Neuronal stem cell (in vitro differentiated cells): ENCODE measurements around the gene LRMDA.
"Not testable (repeated sequence)": the region's sequence is repeated elsewhere in the genome, so short reads cannot be mapped to it uniquely, and the experiment has no call there.

Experiments used
- DNase-seq: peaks from one replicate; pipeline ENCODE4 v3.0.0-alpha.2; 2013; ENCODE audit warnings: low spot score
- H2AFZ ChIP-seq: one replicate; pipeline ENCODE4 v1.6.1; 2013; ENCODE audit warnings: mild to moderate bottlenecking, low read length, inconsistent platforms
- H2AK5ac ChIP-seq: 2 replicates; pipeline ENCODE4 v1.6.1; 2013; ENCODE audit warnings: low read depth, mild to moderate bottlenecking, inconsistent platforms, low read length, moderate library complexity, mixed read lengths
- H2BK120ac ChIP-seq: 2 replicates; pipeline ENCODE4 v1.6.1; 2013; ENCODE audit warnings: low read depth, mild to moderate bottlenecking, inconsistent platforms, low read length, moderate library complexity, mixed read lengths
- H2BK12ac ChIP-seq: one replicate; pipeline ENCODE4 v1.6.1; 2013; ENCODE audit warnings: low read length, inconsistent platforms
- H2BK15ac ChIP-seq: 2 replicates; pipeline ENCODE4 v1.6.1; 2013; ENCODE audit warnings: mild to moderate bottlenecking, low read length, inconsistent platforms, mixed read lengths
- H2BK5ac ChIP-seq: one replicate; pipeline ENCODE4 v1.6.1; 2013; ENCODE audit warnings: inconsistent platforms, mild to moderate bottlenecking, low read length, moderate library complexity
- H3K14ac ChIP-seq: one replicate; pipeline ENCODE4 v1.6.1; 2013; ENCODE audit warnings: low read length, inconsistent platforms
- H3K18ac ChIP-seq: 2 replicates; pipeline ENCODE4 v1.6.1; 2013; ENCODE audit warnings: low read length, inconsistent platforms
- H3K23ac ChIP-seq: 2 replicates; pipeline ENCODE4 v1.6.1; 2013; ENCODE audit warnings: low read depth, mild to moderate bottlenecking, mixed read lengths, low read length, inconsistent platforms; ENCODE audit not compliant: poor library complexity
- H3K27ac ChIP-seq: replicated peaks from 3 replicates; pipeline ENCODE4 v1.5.1; 2013; ENCODE audit warnings: low read length, inconsistent platforms
- H3K27me3 ChIP-seq, 3 experiments: 2 replicates each; pipeline ENCODE4 v1.6.1; 2013; ENCODE audit warnings: low read length in 3 of 3, mild to moderate bottlenecking in 2 of 3, inconsistent platforms in 1 of 3, low read depth in 1 of 3, mixed read lengths in 1 of 3, moderate library complexity in 1 of 3; ENCODE audit not compliant: control insufficient read depth in 3 of 3, insufficient read depth in 3 of 3
- H3K36me3 ChIP-seq, 2 donors: replicated peaks in 1 of 2; 2 replicates each; pipeline ENCODE4 v1.6.1; 2013; ENCODE audit warnings: low read length in 2 of 2; ENCODE audit not compliant: control insufficient read depth in 2 of 2, insufficient read depth in 2 of 2
- H3K4ac ChIP-seq: 2 replicates; pipeline ENCODE4 v1.6.1; 2013; ENCODE audit warnings: inconsistent platforms, mild to moderate bottlenecking, low read length, moderate library complexity
- H3K4me1 ChIP-seq, 2 donors: 1 replicate in 1 of 2; 2 replicates in 1 of 2; pipeline ENCODE4 v1.6.1; 2013; ENCODE audit warnings: low read length in 2 of 2, low read depth in 1 of 2; ENCODE audit not compliant: control insufficient read depth in 2 of 2, insufficient read depth in 1 of 2
- H3K4me2 ChIP-seq: one replicate; pipeline ENCODE4 v1.6.1; 2013; ENCODE audit warnings: mild to moderate bottlenecking, low read length, inconsistent platforms; ENCODE audit not compliant: insufficient read depth, poor library complexity, severe bottlenecking
- H3K4me3 ChIP-seq, 2 donors: 2 replicates each; pipeline ENCODE4 v1.5.1; 2013; ENCODE audit warnings: low read length in 2 of 2, mild to moderate bottlenecking in 2 of 2, inconsistent platforms in 1 of 2, moderate library complexity in 1 of 2
- H3K79me1 ChIP-seq: one replicate; pipeline ENCODE4 v1.6.1; 2013; ENCODE audit warnings: low read depth, mild to moderate bottlenecking, inconsistent platforms, low read length, moderate library complexity
- H3K9ac ChIP-seq: one replicate; pipeline ENCODE4 v1.6.1; 2013; ENCODE audit warnings: mild to moderate bottlenecking, low read depth, low read length, inconsistent platforms; ENCODE audit not compliant: poor library complexity
- H3K9me3 ChIP-seq, 2 donors: replicated peaks in 1 of 2; 2 replicates each; pipeline versions ENCODE3 to v1.6.1; 2013; ENCODE audit warnings: low read length in 2 of 2, mild to moderate bottlenecking in 2 of 2, inconsistent platforms in 1 of 2, low read depth in 1 of 2, mixed read lengths in 1 of 2, moderate library complexity in 1 of 2; ENCODE audit not compliant: control insufficient read depth in 2 of 2, insufficient read depth in 1 of 2
- H4K8ac ChIP-seq: one replicate; pipeline ENCODE4 v1.6.1; 2013; ENCODE audit warnings: low read depth, mild to moderate bottlenecking, inconsistent platforms, low read length, moderate library complexity
- H4K91ac ChIP-seq: one replicate; pipeline ENCODE4 v1.6.1; 2013; ENCODE audit warnings: low read length, low read depth, mild to moderate bottlenecking, inconsistent platforms; ENCODE audit not compliant: poor library complexity
- WGBS, 2 donors: extraction: QIAGEN DNeasy Blood & Tissue Kit; methylation state at CpG; one replicate each; pipeline ENCODE4 v1.1.7; 2013; ENCODE audit warnings: missing lambda C conversion rate in 2 of 2, mixed read lengths in 1 of 2; ENCODE audit not compliant: insufficient read length in 2 of 2, insufficient replicate concordance in 1 of 2; ENCODE audit errors: extremely low coverage in 2 of 2; 5-methylcytosine and 5-hydroxymethylcytosine counted together

The LRMDA gene

GRCh38 chr10:75519213-75519612, 87.8 kb downstream of the LRMDA start:
- not testable (repeated sequence) for H2AK5ac ChIP-seq, H2BK120ac ChIP-seq, H2BK15ac ChIP-seq, H3K18ac ChIP-seq, H4K91ac ChIP-seq, H2BK12ac ChIP-seq, H3K27me3 ChIP-seq, H4K8ac ChIP-seq, H3K4me3 ChIP-seq, H3K23ac ChIP-seq, H3K4me2 ChIP-seq, H3K14ac ChIP-seq, H3K9ac ChIP-seq, H2BK5ac ChIP-seq, H3K4me1 ChIP-seq, DNase-seq, H3K79me1 ChIP-seq, H3K36me3 ChIP-seq, H2AFZ ChIP-seq, H3K27ac ChIP-seq, H3K4ac ChIP-seq, H3K9me3 ChIP-seq
- WGBS, 2 donors: no CpG with 5 or more reads among the region's 1 CpG

GRCh38 chr10:75521194-75521829, 89.9 kb downstream of the LRMDA start:
- no CpG with 5 or more reads among the region's 16 CpGs for WGBS, 2 donors

GRCh38 chr10:75525067-75525466, 93.6 kb downstream of the LRMDA start:
- no CpG with 5 or more reads among the region's 1 CpG for WGBS, 2 donors
- no peak overlapping the region for H3K14ac ChIP-seq
- H3K18ac ChIP-seq: no peak overlapping the region
- H2BK120ac ChIP-seq: no peak overlapping the region
- H2BK12ac ChIP-seq: no peak overlapping the region
- H2AFZ ChIP-seq: no peak overlapping the region
- H3K4ac ChIP-seq: no peak overlapping the region
- H3K4me2 ChIP-seq: no peak overlapping the region
- H3K36me3 ChIP-seq: no peaks in the 10 kb centered on the region
- no peak overlapping the region for H3K4me3 ChIP-seq
- H2BK15ac ChIP-seq: no peak overlapping the region
- no peak overlapping the region for H4K91ac ChIP-seq
- no peaks in the 10 kb centered on the region for H3K27me3 ChIP-seq
- H3K79me1 ChIP-seq: no peaks in the 10 kb centered on the region
- H3K9ac ChIP-seq: no peak overlapping the region
- H2AK5ac ChIP-seq: no peak overlapping the region
- H3K23ac ChIP-seq: no peak overlapping the region
- H3K4me1 ChIP-seq: peaks cover 0 to 5% of the 10 kb centered on the region in 2 donors
- no peaks in the 10 kb centered on the region for H3K9me3 ChIP-seq
- no peak overlapping the region for H4K8ac ChIP-seq
- no peak overlapping the region for H3K27ac ChIP-seq
- H2BK5ac ChIP-seq: no peak overlapping the region
- no peak for DNase-seq

More at GRCh38 chr10:75521194-75521829, 89.9 kb downstream of the LRMDA start:
- H2BK5ac ChIP-seq, H2AK5ac ChIP-seq, H4K8ac ChIP-seq, H3K4me3 ChIP-seq, H3K4me2 ChIP-seq, H2BK12ac ChIP-seq, H3K9me3 ChIP-seq, H3K27ac ChIP-seq, H2BK120ac ChIP-seq, H3K4ac ChIP-seq, H3K27me3 ChIP-seq, H3K79me1 ChIP-seq, DNase-seq, H3K36me3 ChIP-seq, H3K9ac ChIP-seq, H2BK15ac ChIP-seq, H3K14ac ChIP-seq, H4K91ac ChIP-seq, H3K23ac ChIP-seq, H3K4me1 ChIP-seq: not testable (repeated sequence)
- H3K18ac ChIP-seq: peak overlapping the region; percentile 83
- H2AFZ ChIP-seq: peak overlapping the region; percentile 88

GRCh38 chr10:75525646-75526045, 94.2 kb downstream of the LRMDA start:
- Histone ChIP-seq H4K8ac (no peak overlapping the region), H3K4me2 (no peak overlapping the region), H2AK5ac (no peak overlapping the region), H3K4ac (no peak overlapping the region), H3K36me3 (no peaks in the 10 kb centered on the region), H3K9ac (no peak overlapping the region), H3K23ac (no peak overlapping the region), H2BK15ac (no peak overlapping the region), H2BK5ac (no peak overlapping the region), H3K18ac (no peak overlapping the region), H3K14ac (no peak overlapping the region), H3K27me3 (no peaks in the 10 kb centered on the region), H3K79me1 (no peaks in the 10 kb centered on the region), H3K9me3 (no peaks in the 10 kb centered on the region), H3K27ac (no peak overlapping the region), H3K4me3 (no peak overlapping the region), H3K4me1 (peaks cover 0 to 6% of the 10 kb centered on the region in 2 donors), H2BK120ac (no peak overlapping the region), H2BK12ac (no peak overlapping the region), H4K91ac (no peak overlapping the region), H2AFZ (no peak overlapping the region)
- no CpG with 5 or more reads among the region's 1 CpG for WGBS, 2 donors
- DNase-seq: no peak
